GM19438 (cell line): ENCODE data around the gene MRC1.
A peak's percentile ranks its signal among the peaks of the same experiment; 100 is the strongest.

Experiments
- ATAC-seq: cut with Tn5 transposase; IDR thresholded peaks from one replicate; pipeline ENCODE4 v1.9.1; 2021; ENCODE audit warnings: low read depth; ENCODE audit not compliant: unreplicated experiment

Gene MRC1

GRCh38 chr10:17808971-17809841 lies at the start of gene MRC1:
Gene MRC1 (plus strand): TSS chr10:17809348. CDS start chr10:17809466, 118 bp downstream.
- no peak for ATAC-seq

DNA sequence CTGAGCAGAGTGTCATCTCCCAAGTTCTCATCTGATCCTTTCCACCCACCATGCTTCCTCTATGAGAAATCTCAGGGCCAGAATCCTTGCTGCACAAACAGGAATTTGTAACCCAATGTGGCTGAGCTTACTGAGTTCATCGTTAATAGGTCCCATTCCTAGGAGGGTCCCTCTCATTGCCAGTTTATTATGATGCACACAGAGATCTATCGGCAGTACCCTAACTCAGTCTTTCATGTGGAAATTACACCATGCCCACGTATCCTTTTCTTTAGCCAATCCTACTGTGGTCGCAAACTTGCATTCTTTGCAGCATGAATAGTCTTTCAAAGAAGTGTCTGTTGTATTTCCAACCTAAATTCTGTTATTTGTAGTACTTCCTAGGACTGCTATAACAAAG lies 45.0 kb upstream of the MRC1 start:
- no peak for ATAC-seq

DNA sequence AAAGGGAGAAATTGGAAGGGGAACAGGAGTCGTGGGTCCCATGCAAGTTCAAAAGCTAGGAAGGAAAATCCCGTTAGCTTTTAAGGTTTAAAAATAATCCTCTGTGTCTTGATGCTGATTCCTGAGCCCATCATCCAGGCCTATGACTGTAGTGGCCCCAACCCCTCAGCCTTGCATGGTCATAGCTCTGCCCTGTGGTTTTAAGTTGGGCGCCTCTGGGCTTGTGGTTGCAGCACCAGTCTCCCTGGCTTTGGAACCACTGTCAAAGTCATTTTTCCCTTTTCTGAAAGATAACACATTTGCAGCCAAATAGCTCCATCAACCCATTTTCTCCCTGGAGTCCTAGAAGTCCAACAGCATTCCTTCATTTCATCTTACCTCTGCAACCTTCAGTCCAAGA lies 43.5 kb upstream of the MRC1 start:
- ATAC-seq = no peak

GRCh38 chr10:17766731-17767130 lies 42.4 kb upstream of the MRC1 start:
- no peak for ATAC-seq

GRCh38 chr10:17768496-17768895 lies 40.7 kb upstream of the MRC1 start:
- ATAC-seq = no peak

- ATAC-seq = no peak
Observed at GRCh38 chr10:17768957-17769356, 40.2 kb upstream of the MRC1 start.

DNA sequence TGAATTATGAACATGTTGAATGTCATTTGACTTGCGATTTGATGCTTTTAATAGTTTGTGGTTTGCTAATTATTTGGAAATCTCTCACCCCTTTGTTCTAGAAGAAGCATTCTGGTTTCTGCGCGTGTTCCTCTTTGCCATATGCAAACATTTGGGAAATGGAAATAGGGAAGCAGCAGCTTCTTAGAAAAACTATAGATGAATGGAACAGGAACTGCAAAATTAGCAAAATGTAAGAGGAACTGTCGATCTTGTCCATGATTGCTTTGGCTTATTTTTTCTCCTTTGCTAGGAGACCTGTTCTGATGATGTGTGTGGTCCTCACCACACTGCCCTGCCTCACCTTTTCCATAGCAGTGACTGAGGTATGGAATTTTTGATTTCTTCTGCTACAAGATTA lies 38.1 kb upstream of the MRC1 start:
- ATAC-seq = no peak

DNA sequence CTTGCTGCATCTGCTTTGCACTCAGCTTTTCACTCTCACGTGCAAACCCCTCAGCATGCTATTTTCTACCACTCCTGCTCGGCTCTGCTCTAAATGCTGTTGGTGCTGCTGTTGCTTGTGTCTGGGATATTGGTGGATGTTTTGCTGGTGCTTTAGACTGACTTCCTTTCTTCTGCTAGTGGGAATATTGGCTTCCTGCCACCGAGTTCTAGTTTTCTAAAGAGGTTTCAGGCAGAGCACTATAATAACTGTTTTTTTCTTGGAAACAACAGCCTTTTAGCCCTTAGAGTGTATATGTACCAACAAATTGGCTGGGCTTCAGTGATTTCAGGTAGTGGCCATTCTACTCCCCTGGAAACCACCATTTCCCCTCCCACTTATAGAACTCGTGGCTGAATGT lies 29.4 kb upstream of the MRC1 start:
- ATAC-seq = no peak

- no peak for ATAC-seq
Observed at GRCh38 chr10:17780727-17781126, 28.4 kb upstream of the MRC1 start.

DNA sequence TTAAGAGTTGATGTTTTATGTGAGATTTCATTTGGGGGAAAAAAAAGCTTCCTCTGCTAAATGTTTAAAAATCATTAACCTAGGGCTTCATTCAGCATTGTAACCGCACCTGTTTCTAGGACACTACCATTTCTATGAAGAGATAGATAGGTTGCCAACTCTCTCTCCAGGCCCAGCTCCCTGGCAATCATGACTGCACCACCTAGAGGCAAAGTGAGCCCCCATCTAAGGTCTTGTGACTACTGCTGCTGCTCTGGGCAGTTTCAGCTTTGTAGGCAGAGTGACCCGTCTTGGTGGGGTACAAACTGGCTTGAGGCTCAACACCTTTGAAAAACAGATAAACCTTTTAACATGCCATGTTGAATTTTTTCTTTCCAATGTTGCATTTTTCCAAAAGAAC lies 27.3 kb upstream of the MRC1 start:
- ATAC-seq = no peak

DNA sequence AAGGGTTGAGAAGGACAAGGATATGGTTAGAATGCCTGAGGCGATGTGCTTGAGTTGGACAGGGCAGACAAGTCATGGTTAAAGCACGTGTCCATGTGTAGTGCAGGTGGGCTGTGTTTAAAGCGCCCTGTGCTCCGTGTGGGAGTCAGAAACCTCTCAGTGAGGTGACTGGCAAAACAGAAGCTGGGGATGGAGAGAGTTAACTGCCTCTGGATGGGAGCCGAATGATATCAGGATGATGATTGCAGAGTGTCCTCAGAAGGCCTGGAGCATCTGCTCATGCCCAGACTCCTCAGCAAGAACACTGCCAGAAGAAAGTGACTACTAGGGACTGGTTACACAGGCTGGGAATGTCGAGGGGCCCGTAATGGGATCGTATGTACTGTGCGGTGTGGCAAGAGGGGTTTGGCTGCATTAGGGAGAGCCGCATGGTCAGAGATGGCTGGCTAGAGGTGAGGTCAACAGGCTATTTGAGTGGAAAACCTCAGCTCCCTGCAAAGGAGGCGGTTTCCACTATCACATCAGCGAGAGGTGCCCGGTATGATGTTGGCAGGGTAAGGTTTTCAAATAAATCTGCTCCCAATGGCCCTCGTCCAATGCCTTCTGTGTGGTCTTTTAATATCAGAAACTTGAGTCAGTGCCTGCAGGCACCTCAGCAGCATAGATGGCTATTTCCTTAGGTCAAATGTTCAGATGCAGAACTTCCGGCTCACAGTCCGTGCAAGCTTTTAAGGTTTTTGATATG lies 26.1 kb upstream of the MRC1 start:
- ATAC-seq = no peak

DNA sequence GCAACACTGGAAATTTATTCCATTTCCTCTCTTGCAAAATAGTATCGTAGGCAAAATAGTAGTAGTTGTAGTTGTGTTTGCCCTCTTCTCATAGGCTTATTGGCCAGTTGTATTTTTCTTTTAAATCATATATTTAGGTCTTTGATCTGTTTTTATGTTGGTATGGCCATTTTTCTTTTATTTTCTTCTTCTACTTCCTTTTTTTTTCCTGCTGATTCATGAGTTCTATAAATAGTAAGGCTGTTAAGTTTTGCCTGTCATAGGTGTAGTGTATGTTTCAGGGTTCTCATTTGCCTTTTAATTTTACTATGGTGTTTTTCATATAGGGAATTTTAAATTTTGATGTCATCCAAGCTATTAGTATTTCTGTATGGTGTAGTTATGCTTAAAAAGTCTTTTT lies 25.4 kb upstream of the MRC1 start:
- ATAC-seq = no peak

GRCh38 chr10:17784688-17785087 lies 24.5 kb upstream of the MRC1 start:
- no peak for ATAC-seq

DNA sequence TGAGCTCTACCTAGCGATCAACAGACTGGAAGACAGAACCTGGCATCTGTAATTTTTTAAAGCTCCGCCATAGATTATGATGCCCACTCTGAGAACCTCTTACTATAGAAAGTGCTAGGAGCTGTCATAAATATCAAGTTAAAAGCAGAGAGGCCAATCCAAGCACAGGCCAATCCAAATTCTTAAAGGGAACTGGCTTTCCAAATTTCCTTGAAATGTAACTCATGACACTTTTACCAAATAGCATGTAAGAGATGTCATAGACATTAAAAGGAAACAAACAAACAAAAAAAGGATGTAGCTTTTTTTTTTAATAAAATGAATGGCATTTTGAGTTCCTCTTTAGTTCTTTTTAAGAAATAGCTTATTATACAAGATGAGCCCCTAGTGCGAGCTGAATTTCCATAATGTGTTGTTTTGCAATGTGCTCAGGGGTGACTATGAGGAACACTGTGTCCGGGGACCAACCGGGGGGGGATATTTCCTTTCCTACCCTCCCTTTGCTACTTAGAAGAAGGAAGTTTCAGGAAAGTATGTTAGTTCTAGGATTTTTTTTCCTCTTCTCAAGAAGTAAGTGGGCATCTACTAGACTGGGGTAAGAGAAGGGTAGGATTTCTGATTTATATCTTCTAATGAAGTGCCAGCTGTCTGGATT lies 23.7 kb upstream of the MRC1 start:
- no peak for ATAC-seq

GRCh38 chr10:17787087-17787961 lies 21.8 kb upstream of the MRC1 start:
- ATAC-seq = no peak

DNA sequence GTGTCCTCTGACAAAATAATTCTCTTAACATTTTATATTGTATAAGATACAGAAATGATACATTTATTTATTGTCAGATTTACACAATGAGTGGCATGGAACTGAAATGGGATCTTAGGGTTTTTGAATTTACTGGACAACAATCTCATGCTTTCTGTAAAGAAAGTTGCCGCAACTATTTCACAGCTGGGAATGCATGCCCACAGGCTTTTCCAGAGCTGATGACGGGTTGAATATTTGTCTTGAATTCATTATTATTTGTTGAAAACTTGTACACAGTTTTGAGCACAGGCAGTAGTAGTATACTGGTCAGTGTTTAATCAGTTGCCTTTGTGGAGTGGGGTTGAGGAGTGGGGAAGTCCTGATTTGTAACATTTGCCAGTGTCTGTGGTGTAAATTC lies 20.5 kb upstream of the MRC1 start:
- no peak for ATAC-seq

DNA sequence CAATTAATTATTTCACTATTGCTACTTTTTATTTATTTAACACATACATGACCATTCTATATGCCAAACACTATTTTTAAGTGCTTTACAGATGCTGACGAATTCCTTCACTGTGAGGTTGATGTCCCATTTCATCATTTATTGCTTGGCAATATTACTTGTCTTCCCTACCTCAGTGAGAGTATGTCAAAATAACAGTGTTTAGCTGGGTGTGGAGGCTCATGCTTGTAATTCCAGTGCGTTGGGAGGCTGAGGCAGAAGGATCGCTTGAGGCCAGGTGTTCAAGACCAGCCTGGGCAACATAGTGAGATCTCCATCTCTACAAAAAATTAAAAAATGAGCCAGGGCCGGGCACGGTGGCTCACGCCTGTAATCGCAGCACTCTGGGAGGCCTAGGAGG lies 19.8 kb upstream of the MRC1 start:
- ATAC-seq = no peak

GRCh38 chr10:17790651-17791050 lies 18.5 kb upstream of the MRC1 start:
- no peak for ATAC-seq

- peak; percentile 74 for ATAC-seq
Observed at GRCh38 chr10:17792991-17793390, 16.2 kb upstream of the MRC1 start.

DNA sequence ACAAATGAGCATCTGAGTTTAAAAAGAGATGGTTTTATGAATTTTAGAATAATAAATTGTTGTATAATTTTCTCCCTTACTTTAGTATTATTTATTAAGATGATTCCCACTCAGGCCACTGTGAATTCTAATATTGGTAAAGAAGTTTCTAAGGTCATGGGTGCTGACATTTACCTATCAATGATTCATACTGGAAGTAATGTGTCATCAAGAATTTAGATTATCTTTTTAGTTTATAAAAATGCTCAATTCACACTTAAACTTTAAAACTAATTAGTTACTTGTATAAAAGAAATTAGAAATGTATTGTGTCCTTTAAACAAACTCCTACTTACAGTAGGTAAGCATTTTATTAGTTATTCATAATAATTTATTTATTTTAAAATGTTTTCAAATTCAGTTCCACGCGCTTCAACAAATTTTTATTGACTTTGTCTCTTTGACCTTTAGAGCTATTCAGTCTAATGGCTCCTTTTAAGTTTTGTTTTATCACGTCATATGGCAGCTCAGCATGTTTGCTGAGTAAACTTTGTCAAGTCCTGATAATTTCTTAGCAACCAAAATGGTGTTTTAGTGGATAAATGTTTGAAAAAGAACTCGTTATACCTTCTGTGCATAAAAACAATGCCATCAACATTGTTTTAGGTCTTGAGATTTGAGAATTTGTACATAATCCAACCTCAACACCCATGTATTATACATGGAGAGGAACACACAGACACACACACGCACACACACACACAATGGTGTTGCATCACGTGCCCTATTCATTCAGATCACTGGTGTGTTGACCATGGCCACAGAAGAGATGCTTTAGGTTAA lies 15.1 kb upstream of the MRC1 start:
- ATAC-seq = no peak
